ENCODE results near the gene VWCE.

Gene VWCE

GRCh38 chr11:61274084-61274483 lies 21.0 kb downstream of the VWCE start:
- no peak for TF ChIP-seq CTCF (conservative IDR thresholded peaks at IDR 0.05; ENCODE audit: low read depth, low read length)
- no peak for DNase-seq (ENCODE audit: low read depth)
- H3K4me3 ChIP-seq (ENCODE audit: low read length): no peak overlapping the region

GRCh38 chr11:61273178-61274078 lies 21.7 kb downstream of the VWCE start:
- no peak for DNase-seq (ENCODE audit: low read depth)
- TF ChIP-seq CTCF (conservative IDR thresholded peaks at IDR 0.05; ENCODE audit: low read depth, low read length): no peak
- no peak overlapping the region for H3K4me3 ChIP-seq (ENCODE audit: low read length)

- TF ChIP-seq CTCF (conservative IDR thresholded peaks at IDR 0.05; ENCODE audit: low read depth, low read length): no peak
- DNase-seq (ENCODE audit: low read depth): no peak
- H3K4me3 ChIP-seq (ENCODE audit: low read length): no peak overlapping the region
These were observed 22.4 kb downstream of the VWCE start for GRCh38 chr11:61272731-61273130.

GRCh38 chr11:61270354-61271076 lies 24.6 kb downstream of the VWCE start:
- no peak for TF ChIP-seq CTCF (conservative IDR thresholded peaks at IDR 0.05; ENCODE audit: low read depth, low read length)
- H3K4me3 ChIP-seq (ENCODE audit: low read length): no peak overlapping the region
- DNase-seq (ENCODE audit: low read depth): no peak

GRCh38 chr11:61268588-61269250 lies 26.4 kb downstream of the VWCE start:
- no peak for TF ChIP-seq CTCF (conservative IDR thresholded peaks at IDR 0.05; ENCODE audit: low read depth, low read length)
- DNase-seq (ENCODE audit: low read depth): no peak
- no peak overlapping the region for H3K4me3 ChIP-seq (ENCODE audit: low read length)

GRCh38 chr11:61267437-61267841 lies 27.7 kb downstream of the VWCE start:
- DNase-seq (ENCODE audit: low read depth): no peak
- TF ChIP-seq CTCF (conservative IDR thresholded peaks at IDR 0.05; ENCODE audit: low read depth, low read length): no peak
- no peak overlapping the region for H3K4me3 ChIP-seq (ENCODE audit: low read length)
